ENCODE measurements around the gene MT2A.

The MT2A gene

GRCh38 chr16:56603589-56603988, 4.8 kb upstream of the MT2A start:
- TF ChIP-seq EP300 (IDR thresholded peaks at IDR 0.05; ENCODE audit: borderline replicate concordance) (no peak), YY1 (IDR thresholded peaks at IDR 0.05; ENCODE audit: low read depth) (no peak), EGR1 (IDR thresholded peaks at IDR 0.05) (no peak), NFIC (IDR thresholded peaks at IDR 0.05) (no peak), TAF1 (IDR thresholded peaks at IDR 0.05; ENCODE audit: low read depth) (no peak), FOXM1 (IDR thresholded peaks at IDR 0.05; ENCODE audit: borderline replicate concordance, low read depth) (no peak), CREB1 (IDR thresholded peaks at IDR 0.05; ENCODE audit: low read depth) (no peak), RAD21 (IDR thresholded peaks at IDR 0.05; ENCODE audit: low read depth) (peak; percentile 73)

- no peak for TF ChIP-seq USF1 (IDR thresholded peaks at IDR 0.05)
- TF ChIP-seq, protein P1, sequence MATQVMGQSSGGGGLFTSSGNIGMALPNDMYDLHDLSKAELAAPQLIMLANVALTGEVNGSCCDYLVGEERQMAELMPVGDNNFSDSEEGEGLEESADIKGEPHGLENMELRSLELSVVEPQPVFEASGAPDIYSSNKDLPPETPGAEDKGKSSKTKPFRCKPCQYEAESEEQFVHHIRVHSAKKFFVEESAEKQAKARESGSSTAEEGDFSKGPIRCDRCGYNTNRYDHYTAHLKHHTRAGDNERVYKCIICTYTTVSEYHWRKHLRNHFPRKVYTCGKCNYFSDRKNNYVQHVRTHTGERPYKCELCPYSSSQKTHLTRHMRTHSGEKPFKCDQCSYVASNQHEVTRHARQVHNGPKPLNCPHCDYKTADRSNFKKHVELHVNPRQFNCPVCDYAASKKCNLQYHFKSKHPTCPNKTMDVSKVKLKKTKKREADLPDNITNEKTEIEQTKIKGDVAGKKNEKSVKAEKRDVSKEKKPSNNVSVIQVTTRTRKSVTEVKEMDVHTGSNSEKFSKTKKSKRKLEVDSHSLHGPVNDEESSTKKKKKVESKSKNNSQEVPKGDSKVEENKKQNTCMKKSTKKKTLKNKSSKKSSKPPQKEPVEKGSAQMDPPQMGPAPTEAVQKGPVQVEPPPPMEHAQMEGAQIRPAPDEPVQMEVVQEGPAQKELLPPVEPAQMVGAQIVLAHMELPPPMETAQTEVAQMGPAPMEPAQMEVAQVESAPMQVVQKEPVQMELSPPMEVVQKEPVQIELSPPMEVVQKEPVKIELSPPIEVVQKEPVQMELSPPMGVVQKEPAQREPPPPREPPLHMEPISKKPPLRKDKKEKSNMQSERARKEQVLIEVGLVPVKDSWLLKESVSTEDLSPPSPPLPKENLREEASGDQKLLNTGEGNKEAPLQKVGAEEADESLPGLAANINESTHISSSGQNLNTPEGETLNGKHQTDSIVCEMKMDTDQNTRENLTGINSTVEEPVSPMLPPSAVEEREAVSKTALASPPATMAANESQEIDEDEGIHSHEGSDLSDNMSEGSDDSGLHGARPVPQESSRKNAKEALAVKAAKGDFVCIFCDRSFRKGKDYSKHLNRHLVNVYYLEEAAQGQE (IDR thresholded peaks at IDR 0.05; ENCODE audit: low read depth), result no peak
- TF ChIP-seq RAD21 (IDR thresholded peaks at IDR 0.05; ENCODE audit: low read depth), result no peak
- no peak for TF ChIP-seq MAX (IDR thresholded peaks at IDR 0.05)
- no peak for TF ChIP-seq TCF12 (IDR thresholded peaks at IDR 0.05; ENCODE audit: low read depth)
- no peak for TF ChIP-seq NFIC (IDR thresholded peaks at IDR 0.05)
- TF ChIP-seq CREB1 (IDR thresholded peaks at IDR 0.05; ENCODE audit: low read depth), result no peak
- no peak for TF ChIP-seq YY1 (IDR thresholded peaks at IDR 0.05; ENCODE audit: low read depth)
- TF ChIP-seq TAF1 (IDR thresholded peaks at IDR 0.05; ENCODE audit: low read depth), result no peak
- no peak for TF ChIP-seq FOXM1 (IDR thresholded peaks at IDR 0.05; ENCODE audit: borderline replicate concordance, low read depth)
- TF ChIP-seq TEAD4 (IDR thresholded peaks at IDR 0.05), result no peak
Observed at GRCh38 chr16:56604966-56605365, 3.4 kb upstream of the MT2A start.

- no peak for TF ChIP-seq TAF1 (IDR thresholded peaks at IDR 0.05; ENCODE audit: low read depth)
- TF ChIP-seq USF1 (IDR thresholded peaks at IDR 0.05), result no peak
- TF ChIP-seq EGR1 (IDR thresholded peaks at IDR 0.05), result no peak
Observed at GRCh38 chr16:56605475-56605874, 2.9 kb upstream of the MT2A start.

DNA sequence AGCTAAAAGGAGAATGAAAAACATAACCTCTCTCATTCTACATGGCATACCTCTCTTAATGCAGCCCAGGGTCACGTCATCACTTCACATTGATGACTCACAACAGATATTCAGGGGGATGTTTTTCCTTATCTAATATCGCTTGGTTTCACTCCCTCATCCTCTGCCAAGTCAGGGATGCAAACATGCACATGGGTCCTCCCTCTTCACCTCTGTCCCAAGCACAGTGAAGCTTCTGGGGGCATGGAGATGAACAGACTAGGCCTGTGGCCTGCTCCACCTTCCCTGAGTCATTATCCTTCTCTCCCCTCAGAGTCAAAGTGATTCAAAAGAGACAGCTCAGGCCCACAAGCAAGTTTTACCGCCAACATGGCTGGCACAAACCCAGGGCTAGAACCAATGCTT, 2.3 kb upstream of the MT2A start:
- TF ChIP-seq TAF1 (IDR thresholded peaks at IDR 0.05; ENCODE audit: low read depth) (no peak), TCF12 (IDR thresholded peaks at IDR 0.05; ENCODE audit: low read depth) (no peak), FOXM1 (IDR thresholded peaks at IDR 0.05; ENCODE audit: borderline replicate concordance, low read depth) (no peak), CEBPB (IDR thresholded peaks at IDR 0.05) (no peak), NFIC (IDR thresholded peaks at IDR 0.05) (no peak), USF1 (IDR thresholded peaks at IDR 0.05) (no peak), TEAD4 (IDR thresholded peaks at IDR 0.05) (no peak)
- TF ChIP-seq, protein P1 (IDR thresholded peaks at IDR 0.05; ENCODE audit: low read depth), result no peak

DNA sequence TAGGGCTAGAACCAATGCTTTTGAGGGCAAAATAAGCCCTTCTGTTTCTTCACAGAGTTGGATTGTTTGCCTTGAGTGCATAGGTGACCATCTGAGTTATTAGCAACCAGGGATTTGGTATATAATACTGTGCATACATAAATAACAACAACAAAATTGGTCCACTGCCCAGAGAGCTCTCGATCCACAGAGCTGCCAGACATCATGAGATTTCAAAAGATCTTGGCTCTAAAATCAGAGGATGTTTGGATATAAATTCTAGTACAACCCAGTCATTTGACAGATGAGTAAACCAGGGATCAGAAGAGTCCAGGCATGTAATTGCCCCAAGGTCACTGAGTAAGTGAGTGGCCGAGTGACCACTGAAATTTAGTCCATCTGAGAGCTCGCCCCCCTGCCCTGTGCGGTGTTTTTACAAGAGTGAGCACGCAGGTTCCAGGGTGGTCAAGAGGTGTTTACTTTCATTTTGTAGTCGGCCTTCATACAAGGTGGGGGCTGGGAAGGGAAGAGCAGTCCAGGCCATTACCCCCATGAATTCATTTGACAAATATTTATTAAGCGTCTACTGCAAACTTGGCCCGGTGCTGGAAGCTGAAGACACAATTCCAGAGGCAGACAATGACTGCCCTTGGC, 1.8 kb upstream of the MT2A start:
- TF ChIP-seq EP300 (IDR thresholded peaks at IDR 0.05; ENCODE audit: borderline replicate concordance), result no peak
- no peak for TF ChIP-seq CREB1 (IDR thresholded peaks at IDR 0.05; ENCODE audit: low read depth)
- no peak for TF ChIP-seq TEAD4 (IDR thresholded peaks at IDR 0.05)
- TF ChIP-seq ZBTB7A (IDR thresholded peaks at IDR 0.05; ENCODE audit: low read depth), result no peak
- TF ChIP-seq NFIC (IDR thresholded peaks at IDR 0.05), result no peak
- no peak for TF ChIP-seq EGR1 (IDR thresholded peaks at IDR 0.05)
- TF ChIP-seq RAD21 (IDR thresholded peaks at IDR 0.05; ENCODE audit: low read depth), result no peak
- no peak for TF ChIP-seq TAF1 (IDR thresholded peaks at IDR 0.05; ENCODE audit: low read depth)
- no peak for TF ChIP-seq YY1 (IDR thresholded peaks at IDR 0.05; ENCODE audit: low read depth)
- no peak for TF ChIP-seq MAX (IDR thresholded peaks at IDR 0.05)
- TF ChIP-seq, protein P1 (IDR thresholded peaks at IDR 0.05; ENCODE audit: low read depth), result no peak
- TF ChIP-seq FOXM1 (IDR thresholded peaks at IDR 0.05; ENCODE audit: borderline replicate concordance, low read depth), result no peak
- TF ChIP-seq CEBPB (IDR thresholded peaks at IDR 0.05), result no peak
- TF ChIP-seq USF1 (IDR thresholded peaks at IDR 0.05), result no peak
- TF ChIP-seq TCF12 (IDR thresholded peaks at IDR 0.05; ENCODE audit: low read depth), result no peak
